NCI-H2171 (cell line): Measurements from ENCODE around the gene GIMAP7.
"Not testable (repeated sequence)": the region's sequence is repeated elsewhere in the genome, so short reads cannot be mapped to it uniquely, and the experiment has no call there.

ENCODE experiments used
- DNase-seq: peaks from one replicate; lab custom pipeline; 2025; lab: John Stamatoyannopoulos, UW

The GIMAP7 gene

DNA sequence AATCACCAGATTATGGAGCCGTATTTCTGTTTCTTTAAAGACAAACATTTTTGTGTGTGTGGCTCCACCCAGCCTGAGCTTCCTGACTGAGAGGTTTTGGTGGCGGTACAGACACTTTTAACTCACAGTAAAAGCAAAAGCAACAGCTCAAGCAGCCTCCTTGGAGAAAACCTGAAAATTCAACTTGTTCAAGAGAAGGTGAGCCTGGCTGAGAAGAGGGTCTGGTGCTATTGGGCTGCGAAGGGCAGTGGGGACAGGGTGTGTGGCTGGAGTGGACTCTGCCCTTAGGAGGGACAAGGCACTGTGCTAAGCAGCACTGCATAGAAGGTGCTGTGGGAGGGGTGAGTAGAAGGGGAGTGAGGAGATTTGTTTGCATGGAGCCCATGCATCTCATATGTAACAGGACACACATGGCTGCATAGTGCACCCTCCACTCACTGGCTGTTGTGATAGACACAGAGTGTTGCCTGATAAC lies at the start of gene GIMAP7:
Gene GIMAP7, plus strand, starts transcription at position 125 of the 475 bp plus-strand sequence. CDS start 5,103 bp downstream, outside the sequence.
- no peak for DNase-seq

DNA sequence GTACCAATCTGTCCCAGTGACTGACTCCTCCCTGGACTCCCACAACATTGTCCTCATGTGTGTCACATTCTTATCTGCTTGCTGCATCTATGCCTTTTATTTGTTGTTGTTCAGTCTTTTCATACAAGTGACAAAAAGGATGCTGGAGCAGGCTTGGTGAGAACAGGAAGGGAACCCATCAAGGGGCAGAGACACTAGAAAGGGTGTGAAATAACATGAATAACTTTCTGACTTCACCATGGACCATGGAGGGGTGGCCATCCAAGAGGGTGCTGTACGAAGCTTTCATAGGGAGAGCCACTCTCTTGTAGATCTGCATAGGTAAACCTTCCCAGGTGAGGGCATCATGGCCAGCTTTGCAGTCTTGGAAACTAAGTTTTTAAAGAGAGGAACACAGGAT lies 49.7 kb upstream of the GIMAP7 start:
- no peak for DNase-seq

GRCh38 chr7:150465414-150465813 lies 49.3 kb upstream of the GIMAP7 start:
- DNase-seq, result no peak

DNA sequence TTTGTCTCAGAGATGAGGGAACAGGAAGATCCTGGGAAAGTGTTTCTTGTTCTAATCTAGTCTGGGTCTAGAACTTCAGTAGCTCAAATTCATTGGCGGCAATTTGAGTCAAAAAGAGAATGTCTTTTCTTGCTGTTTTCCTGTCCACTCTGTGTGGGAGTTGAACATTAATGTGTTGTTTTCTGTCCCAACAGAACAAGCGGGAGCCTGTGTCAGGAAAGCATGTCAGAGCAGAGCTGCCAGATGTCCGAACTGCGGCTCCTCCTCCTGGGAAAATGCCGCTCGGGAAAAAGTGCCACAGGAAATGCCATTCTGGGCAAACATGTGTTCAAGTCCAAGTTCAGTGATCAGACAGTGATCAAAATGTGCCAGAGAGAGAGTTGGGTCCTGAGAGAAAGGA lies 48.2 kb upstream of the GIMAP7 start:
- DNase-seq, result no peak

DNA sequence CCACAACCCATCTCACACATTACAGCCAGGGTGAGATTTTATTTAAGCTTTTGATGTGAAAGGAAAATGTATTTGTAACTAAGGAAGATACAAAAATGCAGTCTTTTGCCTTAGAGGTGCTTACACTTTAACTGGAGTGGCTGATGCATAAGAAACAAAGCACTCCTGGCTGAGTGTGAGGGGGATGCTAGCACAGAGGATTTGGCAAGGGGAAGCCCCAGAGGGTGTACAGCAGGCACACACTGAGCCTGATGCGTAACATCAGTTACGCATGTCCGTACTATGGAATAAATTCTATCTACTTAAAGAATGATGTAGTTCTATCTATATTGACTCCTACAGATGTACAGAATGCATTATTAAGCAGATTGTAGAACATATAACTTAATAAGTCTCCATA lies 46.4 kb upstream of the GIMAP7 start:
- no peak for DNase-seq

- no peak for DNase-seq
Measured at GRCh38 chr7:150471886-150472285, 42.8 kb upstream of the GIMAP7 start.

GRCh38 chr7:150473902-150474301 lies 40.8 kb upstream of the GIMAP7 start:
- no peak for DNase-seq

DNA sequence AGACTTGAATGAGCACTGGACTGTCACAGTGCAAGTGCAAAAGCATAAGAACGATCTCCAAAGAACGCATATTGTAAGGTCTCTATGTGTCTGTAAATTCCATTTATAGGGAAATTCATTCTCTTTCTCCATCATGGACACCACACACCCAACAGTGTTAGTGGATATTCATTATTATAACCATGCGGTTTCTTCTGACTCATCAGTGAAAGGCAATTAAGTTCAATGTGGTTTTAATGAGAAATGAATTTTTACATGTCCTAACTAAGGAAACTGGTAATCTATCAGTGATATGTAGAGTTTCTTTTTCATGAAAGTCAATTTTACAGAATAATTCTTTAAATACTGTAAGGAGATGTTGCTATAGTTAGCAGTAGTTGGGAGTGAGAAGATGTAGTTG lies 38.4 kb upstream of the GIMAP7 start:
- no peak for DNase-seq

GRCh38 chr7:150476819-150477631 lies 37.6 kb upstream of the GIMAP7 start:
- no peak for DNase-seq

DNA sequence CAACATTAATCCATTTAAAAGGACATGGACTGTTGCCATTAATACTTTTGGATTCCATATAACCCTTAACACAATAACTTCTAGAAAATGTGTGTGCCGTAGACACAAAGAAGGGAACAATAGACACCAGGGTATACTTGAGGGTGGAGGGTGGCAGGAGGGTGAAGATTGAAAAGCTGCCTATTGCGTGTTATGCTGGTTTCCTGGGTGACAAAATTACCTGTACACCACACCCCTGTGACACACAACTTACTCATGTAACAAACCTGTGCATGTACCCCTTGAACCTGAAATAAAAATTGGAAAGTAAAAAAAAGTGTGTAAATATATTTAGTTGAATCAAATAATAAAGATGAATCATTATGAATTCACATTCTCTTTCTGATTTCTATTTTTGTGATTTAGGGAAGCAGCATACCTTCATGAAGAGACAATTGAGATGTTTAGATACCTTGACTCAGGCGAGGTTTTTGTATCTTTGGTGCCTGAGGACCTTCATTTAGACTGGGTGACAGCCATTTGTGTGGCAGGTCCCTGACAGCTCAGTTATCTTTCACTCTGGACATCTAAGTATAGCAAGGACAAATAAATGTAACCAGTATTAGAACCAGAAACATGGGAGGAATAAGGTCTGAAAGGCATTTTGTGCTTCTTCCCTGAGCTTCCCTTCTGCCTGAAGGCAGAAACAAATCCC lies 35.5 kb upstream of the GIMAP7 start:
- DNase-seq, result no peak

GRCh38 chr7:150481186-150481920 lies 33.3 kb upstream of the GIMAP7 start:
- DNase-seq, result no peak

DNA sequence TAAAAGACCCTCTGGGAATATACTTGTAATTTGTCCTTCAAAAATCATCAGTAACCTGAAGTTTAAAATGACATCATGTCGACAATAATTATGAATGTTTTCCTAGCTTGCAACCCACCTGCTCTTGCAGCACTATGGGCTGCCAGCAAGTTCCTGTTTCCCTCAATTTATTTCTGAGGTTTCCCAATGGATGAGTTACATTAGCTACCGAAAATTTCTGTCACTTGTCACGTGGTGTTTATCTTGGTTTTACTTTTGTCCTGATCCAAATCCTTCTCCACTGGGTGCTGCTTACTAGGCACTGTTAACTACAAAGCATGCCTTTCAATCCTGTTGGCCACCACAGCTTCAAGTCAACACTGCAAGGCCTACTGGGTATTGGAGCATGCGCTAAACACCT lies 32.8 kb upstream of the GIMAP7 start:
- no peak for DNase-seq

GRCh38 chr7:150483514-150483913 lies 31.2 kb upstream of the GIMAP7 start:
- not testable (repeated sequence) for DNase-seq

DNA sequence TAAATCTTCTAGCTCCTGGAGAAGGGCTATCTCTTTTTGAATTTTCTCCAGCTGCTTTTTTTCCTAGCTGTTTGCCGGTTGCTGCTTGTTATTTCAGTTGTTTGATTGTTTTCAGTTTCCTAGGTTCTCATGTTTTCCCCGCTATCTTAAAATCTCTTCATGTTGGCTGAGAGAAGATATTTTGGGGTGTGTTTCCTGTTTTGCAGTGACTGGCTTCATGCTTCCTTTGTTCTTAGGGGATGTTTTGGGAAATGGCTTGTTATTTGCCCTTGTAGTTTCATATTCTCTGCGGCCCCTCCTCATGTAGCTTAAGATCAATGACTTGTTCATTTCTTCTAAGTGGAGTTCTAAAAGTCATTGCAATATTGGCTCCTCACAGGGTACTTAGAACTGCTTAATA lies 30.6 kb upstream of the GIMAP7 start:
- not testable (repeated sequence) for DNase-seq

GRCh38 chr7:150487625-150488024 lies 27.0 kb upstream of the GIMAP7 start:
- no peak for DNase-seq

- no peak for DNase-seq
Measured at GRCh38 chr7:150489782-150490181, 24.9 kb upstream of the GIMAP7 start.

DNA sequence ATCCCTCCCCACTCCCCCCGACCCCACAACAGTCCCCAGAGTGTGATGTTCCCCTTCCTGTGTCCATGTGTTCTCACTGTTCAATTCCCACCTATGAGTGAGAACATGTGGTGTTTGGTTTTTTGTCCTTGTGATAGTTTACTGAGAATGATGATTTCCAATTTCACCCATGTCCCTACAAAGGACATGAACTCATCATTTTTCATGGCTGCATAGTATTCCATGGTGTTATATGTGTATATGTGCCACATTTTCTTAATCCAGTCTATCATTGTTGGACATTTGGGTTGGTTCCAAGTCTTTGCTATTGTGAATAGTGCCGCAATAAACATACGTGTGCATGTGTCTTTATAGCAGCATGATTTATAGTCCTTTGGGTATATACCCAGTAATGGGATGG lies 21.2 kb upstream of the GIMAP7 start:
- not testable (repeated sequence) for DNase-seq

DNA sequence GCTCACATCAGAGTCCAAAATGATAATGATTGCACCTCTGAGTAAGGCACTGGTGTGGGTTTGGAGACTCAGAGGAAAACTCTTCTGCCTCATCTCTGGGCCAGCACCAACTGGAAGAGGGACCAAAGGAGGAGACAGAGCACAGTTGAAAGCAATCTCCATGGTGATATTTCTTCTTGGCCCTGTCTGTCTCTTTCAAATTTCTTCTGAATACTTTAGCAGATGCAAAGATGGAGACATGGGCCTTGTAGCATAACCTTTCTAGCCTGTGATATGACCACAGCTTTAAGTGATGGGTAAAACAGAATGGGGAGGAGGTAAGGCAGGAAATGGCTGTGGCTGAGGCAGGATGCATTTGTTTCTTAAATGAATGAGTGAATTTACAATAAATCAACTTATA lies 12.2 kb upstream of the GIMAP7 start:
- DNase-seq, result no peak

DNA sequence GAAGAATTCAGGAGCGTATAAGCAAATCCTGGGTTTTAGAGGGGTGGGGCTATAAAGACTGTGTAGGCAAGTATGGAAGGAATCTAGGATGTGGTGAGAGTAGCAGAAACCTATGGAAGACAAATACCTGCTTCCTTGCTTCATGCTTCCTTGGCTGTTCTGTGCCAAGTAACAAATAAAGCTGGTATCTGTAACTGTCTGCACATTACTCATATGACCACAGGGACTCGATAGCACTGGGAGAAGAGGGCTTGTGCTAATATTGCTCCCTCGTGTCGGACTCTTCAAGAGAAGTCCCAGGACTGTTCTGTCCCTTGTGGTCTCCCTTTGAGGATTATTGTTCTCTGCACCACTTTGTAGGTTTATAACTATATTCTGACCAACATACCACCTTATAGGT lies 11.5 kb upstream of the GIMAP7 start:
- DNase-seq, result no peak

- DNase-seq, result no peak
Measured at GRCh38 chr7:150503581-150503980, 11.1 kb upstream of the GIMAP7 start.

DNA sequence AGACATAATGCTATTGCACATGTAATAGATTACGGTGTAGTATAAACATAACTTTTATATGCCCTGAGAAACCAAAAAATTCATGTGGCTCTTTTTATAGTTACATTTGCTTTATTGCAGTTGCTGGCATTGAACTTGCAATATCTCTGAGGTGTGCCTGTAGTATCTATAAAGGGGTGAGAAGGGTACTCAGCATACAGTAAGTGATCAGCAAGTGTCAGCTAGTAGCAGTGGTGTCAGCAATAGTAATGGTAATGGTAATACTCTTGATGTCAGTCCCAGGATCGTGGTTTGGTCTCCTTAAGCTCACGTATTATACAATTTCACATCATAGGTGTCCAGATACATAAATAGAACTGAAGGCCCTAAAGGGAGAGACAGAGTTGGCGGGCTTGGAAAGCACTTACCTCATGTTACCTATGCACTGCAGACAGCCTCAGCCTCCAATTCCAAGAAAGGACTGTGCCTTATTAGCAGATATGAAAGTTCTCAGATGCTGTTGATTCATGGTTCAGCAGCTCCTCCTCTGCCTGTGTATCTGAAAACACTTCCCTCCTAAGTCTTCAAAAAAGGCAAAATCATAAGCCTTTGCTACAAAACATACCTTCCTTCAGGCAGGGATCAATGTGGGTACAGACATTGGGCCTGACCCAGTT lies 6.6 kb upstream of the GIMAP7 start:
- DNase-seq, result no peak

DNA sequence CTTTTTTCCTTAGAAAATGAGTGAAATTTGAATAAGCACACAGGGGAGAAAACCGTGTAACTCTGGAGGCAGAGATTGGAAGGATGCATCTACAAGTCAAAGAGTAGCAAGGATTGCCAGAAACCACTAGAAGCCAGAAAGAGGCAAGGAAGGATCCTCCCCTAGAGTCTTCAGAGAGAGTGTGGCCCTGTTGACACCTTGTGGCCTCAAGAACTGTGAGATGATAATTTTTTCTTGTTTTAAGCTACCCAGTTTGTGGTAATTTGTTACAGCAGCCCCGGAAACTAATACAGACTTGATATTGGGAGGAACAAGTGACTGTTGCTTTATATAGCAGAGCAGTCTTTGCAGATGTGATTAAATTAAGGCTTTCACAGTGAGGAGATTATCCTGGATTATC lies 3.6 kb upstream of the GIMAP7 start:
- DNase-seq, result no peak
